WTC11 (cell line): ENCODE results near the gene PLP2. TPM values are rescaled to one million over a fixed set of nuclear protein-coding genes. Genes with fewer than 3 reads are reported as not detected.

Source experiments
- ATAC-seq: fragments of 200-7000 bp; cut with Tn5 transposase; 2 replicates; pipeline ENCODE4 v1.10.0; 2021; ENCODE audit warnings: mild to moderate bottlenecking, moderate library complexity
- CTCF ChIA-PET: fragments of 300-600 bp; sonication (Branson Sonifier 250); formaldehyde crosslinking; loops from one replicate; lab custom pipeline; 2021; ENCODE audit warnings: antibody characterized with exemption; lab: Charles Lee
- POLR2A ChIA-PET: fragments of 350-600 bp; sonication (Branson Sonifier 250); formaldehyde crosslinking; loops from one replicate; lab custom pipeline; 2021; ENCODE audit warnings: antibody characterized with exemption; lab: Charles Lee
- DNase-seq: peaks from one replicate; pipeline ENCODE4 v3.0.0; 2021; ENCODE audit warnings: low spot score
- H3K27ac Mint-ChIP-seq: 2 replicates; pipeline ENCODE4 v1.8.0; 2021; ENCODE audit warnings: mixed read lengths
- H3K27me3 Mint-ChIP-seq: 2 replicates; pipeline ENCODE4 v1.8.0; 2021; ENCODE audit warnings: low read depth, mild to moderate bottlenecking, moderate library complexity, mixed read lengths
- H3K36me3 Mint-ChIP-seq: 2 replicates; pipeline ENCODE4 v1.8.0; 2021; ENCODE audit warnings: mixed read lengths
- H3K4me1 Mint-ChIP-seq: 2 replicates; pipeline ENCODE4 v1.8.0; 2022; ENCODE audit warnings: mixed read lengths
- H3K4me3 Mint-ChIP-seq: 2 replicates; pipeline ENCODE4 v1.8.0; 2021; ENCODE audit warnings: mild to moderate bottlenecking, moderate library complexity, mixed read lengths
- H3K9me3 Mint-ChIP-seq: 2 replicates; pipeline ENCODE4 v1.8.0; 2021; ENCODE audit warnings: mixed read lengths
- AFF4 ChIP-seq: sonication (generic); formaldehyde crosslinking; IDR thresholded peaks from 2 replicates; pipeline ENCODE4 v1.8.1; 2023; ENCODE audit warnings: mild to moderate bottlenecking, missing genetic modification reagents, borderline replicate concordance
- ELF4 ChIP-seq: sonication (generic); formaldehyde crosslinking; IDR thresholded peaks from 2 replicates; pipeline ENCODE4 v1.8.1; 2022; ENCODE audit warnings: low read depth, mild to moderate bottlenecking, moderate library complexity, missing genetic modification reagents
- FOXJ3 ChIP-seq: sonication (generic); formaldehyde crosslinking; IDR thresholded peaks from 2 replicates; pipeline ENCODE4 v1.9.0; 2021; ENCODE audit warnings: missing genetic modification reagents, mild to moderate bottlenecking, borderline replicate concordance
- FOXK1 ChIP-seq: sonication (generic); formaldehyde crosslinking; IDR thresholded peaks from 2 replicates; pipeline ENCODE4 v1.8.0; 2022; ENCODE audit warnings: mild to moderate bottlenecking, moderate library complexity, missing genetic modification reagents
- FOXP1 ChIP-seq: sonication (generic); formaldehyde crosslinking; IDR thresholded peaks from 2 replicates; pipeline ENCODE4 v1.8.0; 2022; ENCODE audit warnings: missing genetic modification reagents, mild to moderate bottlenecking, moderate library complexity, borderline replicate concordance
- JUN ChIP-seq: sonication (generic); formaldehyde crosslinking; IDR thresholded peaks from 2 replicates; pipeline ENCODE4 v1.8.0; 2023; ENCODE audit warnings: mild to moderate bottlenecking, missing genetic modification reagents
- MXD4 ChIP-seq: fragments of 250-450 bp; sonication (Bioruptor Pico); IDR thresholded peaks from 2 replicates; pipeline ENCODE4 v1.8.0; 2021; ENCODE audit warnings: mild to moderate bottlenecking, moderate library complexity, borderline replicate concordance
- PRRX2 ChIP-seq: fragments of 250-450 bp; sonication (Bioruptor Pico); IDR thresholded peaks from 2 replicates; pipeline ENCODE4 v1.8.0; 2021; ENCODE audit warnings: mild to moderate bottlenecking
- RELA ChIP-seq: sonication (generic); formaldehyde crosslinking; IDR thresholded peaks from 2 replicates; pipeline ENCODE4 v1.8.1; 2022; ENCODE audit warnings: missing genetic modification reagents, mild to moderate bottlenecking, borderline replicate concordance
- RORB ChIP-seq: fragments of 250-450 bp; sonication (Bioruptor Pico); IDR thresholded peaks from 2 replicates; pipeline ENCODE4 v1.9.0; 2021; ENCODE audit warnings: mild to moderate bottlenecking
- SOX15 ChIP-seq: fragments of 250-450 bp; sonication (Bioruptor Pico); IDR thresholded peaks from 2 replicates; pipeline ENCODE4 v1.9.0; 2021; ENCODE audit warnings: mild to moderate bottlenecking
- USF1 ChIP-seq: sonication (generic); formaldehyde crosslinking; IDR thresholded peaks from 2 replicates; pipeline ENCODE4 v1.8.0; 2022; ENCODE audit warnings: mild to moderate bottlenecking, missing genetic modification reagents
- ZNF263 ChIP-seq: sonication (generic); formaldehyde crosslinking; IDR thresholded peaks from 2 replicates; pipeline ENCODE4 v1.8.1; 2022; ENCODE audit warnings: low read depth, mild to moderate bottlenecking, moderate library complexity, missing genetic modification reagents
- ZNF512 ChIP-seq: sonication (generic); formaldehyde crosslinking; IDR thresholded peaks from 2 replicates; pipeline ENCODE4 v1.8.1; 2022; ENCODE audit warnings: missing genetic modification reagents, borderline replicate concordance
- total RNA-seq: library from RNA; stranded (reverse); gene quantifications from 3 replicates; pipeline ENCODE4 v1.2.3, GENCODE V29; 2021
- TF ChIP-seq, protein P1 (sequence below): sonication (generic); formaldehyde crosslinking; IDR thresholded peaks from 2 replicates; pipeline ENCODE4 v1.8.1; 2022; ENCODE audit warnings: mild to moderate bottlenecking, moderate library complexity, missing genetic modification reagents
- TF ChIP-seq, protein P2 (sequence below): sonication (generic); formaldehyde crosslinking; IDR thresholded peaks from 2 replicates; pipeline ENCODE4 v1.8.0; 2023; ENCODE audit warnings: mild to moderate bottlenecking, missing genetic modification reagents
- TF ChIP-seq, protein P3 (sequence below): sonication (generic); formaldehyde crosslinking; IDR thresholded peaks from 2 replicates; pipeline ENCODE4 v1.8.1; 2022; ENCODE audit warnings: mild to moderate bottlenecking, missing genetic modification reagents, moderate library complexity, borderline replicate concordance
- TF ChIP-seq, protein P4 (sequence below): sonication (generic); formaldehyde crosslinking; IDR thresholded peaks from 2 replicates; pipeline ENCODE4 v1.8.1; 2023; ENCODE audit warnings: mild to moderate bottlenecking, missing genetic modification reagents

Gene PLP2
- total RNA-seq, 1 experiment from 2014 or later, result 12.4 TPM

DNA sequence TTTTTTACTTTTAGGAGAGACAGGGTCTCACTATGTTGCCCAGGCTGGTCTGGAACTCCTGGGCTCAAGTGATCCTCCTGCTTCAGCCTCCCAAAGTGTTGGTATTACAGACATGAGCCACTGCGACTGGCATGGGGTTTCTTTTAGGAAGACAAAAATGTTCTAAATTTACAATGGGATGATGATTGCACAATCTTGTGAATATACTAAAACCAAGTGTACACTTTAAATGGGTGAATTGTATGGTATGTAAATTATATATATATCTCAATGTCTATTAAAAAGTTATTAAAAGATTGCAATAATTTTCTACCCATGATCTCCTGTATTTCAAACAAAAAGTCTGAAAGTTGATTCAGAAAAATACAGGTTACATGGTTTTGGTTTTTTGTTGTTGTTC is 18.2 kb upstream of the PLP2 start (continued):
- TF ChIP-seq ZNF512 (CRISPR knock-in tag) (no peak), USF1 (CRISPR knock-in tag) (no peak), FOXK1 (CRISPR knock-in tag) (no peak)
- TF ChIP-seq, protein P1, sequence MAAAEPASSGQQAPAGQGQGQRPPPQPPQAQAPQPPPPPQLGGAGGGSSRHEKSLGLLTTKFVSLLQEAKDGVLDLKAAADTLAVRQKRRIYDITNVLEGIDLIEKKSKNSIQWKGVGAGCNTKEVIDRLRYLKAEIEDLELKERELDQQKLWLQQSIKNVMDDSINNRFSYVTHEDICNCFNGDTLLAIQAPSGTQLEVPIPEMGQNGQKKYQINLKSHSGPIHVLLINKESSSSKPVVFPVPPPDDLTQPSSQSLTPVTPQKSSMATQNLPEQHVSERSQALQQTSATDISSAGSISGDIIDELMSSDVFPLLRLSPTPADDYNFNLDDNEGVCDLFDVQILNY (CRISPR knock-in tag), result no peak

GRCh38 chrX:49155243-49155899 is 16.3 kb upstream of the PLP2 start:
- DNase-seq, result peak; percentile 56
- peak overlapping the region; percentile 80 for H3K4me3 Mint-ChIP-seq
- peaks cover 32% of the 10 kb centered on the region for H3K27me3 Mint-ChIP-seq
- POLR2A ChIA-PET, result interaction anchor here (0.7 to 1.8 kb wide), 4 partner anchors 8 to 36 kb away, joined by 4 to 5 read pairs (median 4); no protein-coding TSS in a partner anchor
- CTCF ChIA-PET, result interaction anchor here (0.6 to 2.1 kb wide), 22 partner anchors 7 to 767 kb away, joined by 3 to 29 read pairs (median 5); partner anchors contain the start of genes CLCN5 and KCND1
- H3K9me3 Mint-ChIP-seq, result no peaks in the 10 kb centered on the region
- H3K27ac Mint-ChIP-seq, result peak overlapping the region; percentile 94
- H3K36me3 Mint-ChIP-seq, result no peaks in the 10 kb centered on the region
- TF ChIP-seq USF1 (CRISPR knock-in tag) (no peak), JUN (CRISPR knock-in tag) (no peak), FOXJ3 (CRISPR knock-in tag) (no peak), ELF4 (no peak), SOX15 (CRISPR knock-in tag) (no peak), AFF4 (no peak), FOXP1 (CRISPR knock-in tag) (no peak), PRRX2 (CRISPR knock-in tag) (no peak), ZNF263 (CRISPR knock-in tag) (no peak), RELA (CRISPR knock-in tag) (no peak), MXD4 (no peak), RORB (no peak)
- TF ChIP-seq, protein P2, sequence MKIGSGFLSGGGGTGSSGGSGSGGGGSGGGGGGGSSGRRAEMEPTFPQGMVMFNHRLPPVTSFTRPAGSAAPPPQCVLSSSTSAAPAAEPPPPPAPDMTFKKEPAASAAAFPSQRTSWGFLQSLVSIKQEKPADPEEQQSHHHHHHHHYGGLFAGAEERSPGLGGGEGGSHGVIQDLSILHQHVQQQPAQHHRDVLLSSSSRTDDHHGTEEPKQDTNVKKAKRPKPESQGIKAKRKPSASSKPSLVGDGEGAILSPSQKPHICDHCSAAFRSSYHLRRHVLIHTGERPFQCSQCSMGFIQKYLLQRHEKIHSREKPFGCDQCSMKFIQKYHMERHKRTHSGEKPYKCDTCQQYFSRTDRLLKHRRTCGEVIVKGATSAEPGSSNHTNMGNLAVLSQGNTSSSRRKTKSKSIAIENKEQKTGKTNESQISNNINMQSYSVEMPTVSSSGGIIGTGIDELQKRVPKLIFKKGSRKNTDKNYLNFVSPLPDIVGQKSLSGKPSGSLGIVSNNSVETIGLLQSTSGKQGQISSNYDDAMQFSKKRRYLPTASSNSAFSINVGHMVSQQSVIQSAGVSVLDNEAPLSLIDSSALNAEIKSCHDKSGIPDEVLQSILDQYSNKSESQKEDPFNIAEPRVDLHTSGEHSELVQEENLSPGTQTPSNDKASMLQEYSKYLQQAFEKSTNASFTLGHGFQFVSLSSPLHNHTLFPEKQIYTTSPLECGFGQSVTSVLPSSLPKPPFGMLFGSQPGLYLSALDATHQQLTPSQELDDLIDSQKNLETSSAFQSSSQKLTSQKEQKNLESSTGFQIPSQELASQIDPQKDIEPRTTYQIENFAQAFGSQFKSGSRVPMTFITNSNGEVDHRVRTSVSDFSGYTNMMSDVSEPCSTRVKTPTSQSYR (CRISPR knock-in tag), result no peak
- TF ChIP-seq, protein P3, sequence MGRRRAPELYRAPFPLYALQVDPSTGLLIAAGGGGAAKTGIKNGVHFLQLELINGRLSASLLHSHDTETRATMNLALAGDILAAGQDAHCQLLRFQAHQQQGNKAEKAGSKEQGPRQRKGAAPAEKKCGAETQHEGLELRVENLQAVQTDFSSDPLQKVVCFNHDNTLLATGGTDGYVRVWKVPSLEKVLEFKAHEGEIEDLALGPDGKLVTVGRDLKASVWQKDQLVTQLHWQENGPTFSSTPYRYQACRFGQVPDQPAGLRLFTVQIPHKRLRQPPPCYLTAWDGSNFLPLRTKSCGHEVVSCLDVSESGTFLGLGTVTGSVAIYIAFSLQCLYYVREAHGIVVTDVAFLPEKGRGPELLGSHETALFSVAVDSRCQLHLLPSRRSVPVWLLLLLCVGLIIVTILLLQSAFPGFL (CRISPR knock-in tag), result no peak
- TF ChIP-seq, protein P4, sequence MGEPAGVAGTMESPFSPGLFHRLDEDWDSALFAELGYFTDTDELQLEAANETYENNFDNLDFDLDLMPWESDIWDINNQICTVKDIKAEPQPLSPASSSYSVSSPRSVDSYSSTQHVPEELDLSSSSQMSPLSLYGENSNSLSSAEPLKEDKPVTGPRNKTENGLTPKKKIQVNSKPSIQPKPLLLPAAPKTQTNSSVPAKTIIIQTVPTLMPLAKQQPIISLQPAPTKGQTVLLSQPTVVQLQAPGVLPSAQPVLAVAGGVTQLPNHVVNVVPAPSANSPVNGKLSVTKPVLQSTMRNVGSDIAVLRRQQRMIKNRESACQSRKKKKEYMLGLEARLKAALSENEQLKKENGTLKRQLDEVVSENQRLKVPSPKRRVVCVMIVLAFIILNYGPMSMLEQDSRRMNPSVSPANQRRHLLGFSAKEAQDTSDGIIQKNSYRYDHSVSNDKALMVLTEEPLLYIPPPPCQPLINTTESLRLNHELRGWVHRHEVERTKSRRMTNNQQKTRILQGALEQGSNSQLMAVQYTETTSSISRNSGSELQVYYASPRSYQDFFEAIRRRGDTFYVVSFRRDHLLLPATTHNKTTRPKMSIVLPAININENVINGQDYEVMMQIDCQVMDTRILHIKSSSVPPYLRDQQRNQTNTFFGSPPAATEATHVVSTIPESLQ (CRISPR knock-in tag), result no peak
- ATAC-seq, result peak; percentile 48
- H3K4me1 Mint-ChIP-seq, result peaks cover 9% of the 10 kb centered on the region
